AG04449 (cell line): Measurements from ENCODE around the gene TEAD1.

ENCODE experiments used
- CTCF ChIA-PET: fragments of 350-600 bp; formaldehyde crosslinking; extraction: SDS; loops from one replicate; lab custom pipeline; 2021; ENCODE audit warnings: antibody characterized with exemption; lab: Yijun Ruan, JAX
- POLR2A ChIA-PET: fragments of 400-600, 350-600 bp; formaldehyde crosslinking; extraction: SDS; loops from one replicate; lab custom pipeline; 2020; ENCODE audit warnings: antibody characterized with exemption, inconsistent platforms; lab: Yijun Ruan, JAX
- DNase-seq: peaks from one replicate; pipeline ENCODE4 v3.0.0-alpha.2; 2010; ENCODE audit warnings: low read depth, low spot score
- H3K4me3 ChIP-seq: 2 replicates; pipeline ENCODE4 v1.5.1; 2011; ENCODE audit warnings: low read depth, mild to moderate bottlenecking, control low read depth, low read length
- CTCF ChIP-seq: IDR thresholded peaks from one replicate; pipeline ENCODE4 v1.5.1; 2011; ENCODE audit warnings: mild to moderate bottlenecking, moderate library complexity, low read length, control low read depth, inconsistent platforms; ENCODE audit not compliant: insufficient read depth; ENCODE audit errors: missing control alignments

Gene TEAD1

GRCh38 chr11:12841946-12842630 lies 167.9 kb downstream of the TEAD1 start:
- TF ChIP-seq CTCF: no peak
- no peak overlapping the region for H3K4me3 ChIP-seq
- ChIA-PET POLR2A (interaction anchor here (0.6 kb wide), 2 partner anchors 13 to 32 kb away, joined by 4 read pairs; no protein-coding TSS in a partner anchor), CTCF (interaction anchor here (1.0 to 1.8 kb wide), 5 partner anchors 8 to 511 kb away, joined by 3 to 5 read pairs (median 4); no protein-coding TSS in a partner anchor)
- DNase-seq: no peak

DNA sequence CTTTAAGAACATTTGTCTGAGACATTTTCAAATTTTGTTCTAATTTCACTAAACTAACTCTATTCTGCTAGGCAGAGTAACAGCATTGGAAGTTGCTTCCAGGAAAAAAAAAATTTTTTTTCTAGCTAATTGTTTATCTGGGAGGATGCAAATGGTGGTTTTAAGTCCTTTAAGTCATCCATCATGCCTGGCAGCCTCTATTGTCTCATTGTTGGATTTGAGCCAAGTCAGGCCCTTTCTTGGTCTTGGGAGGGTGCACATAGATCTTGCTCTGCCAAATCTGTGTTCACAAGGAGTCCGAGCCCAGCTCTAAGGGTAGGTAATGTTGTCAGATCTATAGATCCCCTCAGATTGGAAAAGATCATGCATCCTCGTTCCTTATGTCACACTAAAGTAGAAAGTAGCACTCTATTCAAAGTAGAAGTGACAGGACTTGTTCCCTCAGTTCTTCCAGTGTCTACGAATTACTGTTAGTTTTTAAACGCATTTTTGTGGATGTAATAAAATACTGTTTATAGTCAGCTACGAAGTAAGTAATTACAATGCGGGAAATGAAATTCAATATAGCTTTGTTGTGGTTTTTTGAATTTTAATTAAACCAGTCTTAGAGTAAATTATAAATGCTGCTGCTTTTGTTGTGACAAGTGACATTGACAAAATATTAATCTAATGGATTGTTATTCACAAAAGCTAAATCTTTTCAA lies 168.9 kb downstream of the TEAD1 start:
- POLR2A ChIA-PET: interaction anchor here (0.6 kb wide), 1 partner anchor 12 kb away, joined by 4 read pairs; no protein-coding TSS in a partner anchor
- no peak overlapping the region for H3K4me3 ChIP-seq
- CTCF ChIA-PET: interaction anchor here (0.6 to 1.8 kb wide), 6 partner anchors 7 to 512 kb away, joined by 3 to 5 read pairs (median 4); no protein-coding TSS in a partner anchor

DNA sequence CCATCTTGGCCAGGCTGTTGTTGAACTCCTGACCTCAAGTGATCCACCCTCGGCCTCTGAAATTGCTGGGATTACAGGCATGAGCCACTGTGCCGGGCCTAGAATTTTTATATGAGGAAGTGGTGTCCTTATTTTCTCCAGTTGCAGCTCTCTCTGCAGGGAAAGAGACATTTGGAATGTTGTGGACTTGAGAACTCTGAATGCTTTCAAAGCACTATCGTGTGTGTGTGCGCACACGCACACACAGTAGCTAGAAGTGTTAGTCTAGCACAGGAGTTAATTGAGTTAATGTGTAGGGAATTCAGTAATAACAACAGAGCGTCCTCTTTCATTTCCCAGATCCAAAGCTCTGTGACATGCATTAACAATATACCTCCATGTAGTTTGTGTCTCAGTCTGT lies 170.9 kb downstream of the TEAD1 start:
- H3K4me3 ChIP-seq: no peak overlapping the region
- DNase-seq: no peak
- ChIA-PET POLR2A (no interaction called here), CTCF (interaction anchor here (0.6 to 1.0 kb wide), 3 partner anchors 20 to 26 kb away, joined by 3 read pairs; no protein-coding TSS in a partner anchor)
- no peak for TF ChIP-seq CTCF

More for the DNA sequence above, 168.9 kb downstream of the TEAD1 start:
- DNase-seq: no peak
- TF ChIP-seq CTCF: no peak

DNA sequence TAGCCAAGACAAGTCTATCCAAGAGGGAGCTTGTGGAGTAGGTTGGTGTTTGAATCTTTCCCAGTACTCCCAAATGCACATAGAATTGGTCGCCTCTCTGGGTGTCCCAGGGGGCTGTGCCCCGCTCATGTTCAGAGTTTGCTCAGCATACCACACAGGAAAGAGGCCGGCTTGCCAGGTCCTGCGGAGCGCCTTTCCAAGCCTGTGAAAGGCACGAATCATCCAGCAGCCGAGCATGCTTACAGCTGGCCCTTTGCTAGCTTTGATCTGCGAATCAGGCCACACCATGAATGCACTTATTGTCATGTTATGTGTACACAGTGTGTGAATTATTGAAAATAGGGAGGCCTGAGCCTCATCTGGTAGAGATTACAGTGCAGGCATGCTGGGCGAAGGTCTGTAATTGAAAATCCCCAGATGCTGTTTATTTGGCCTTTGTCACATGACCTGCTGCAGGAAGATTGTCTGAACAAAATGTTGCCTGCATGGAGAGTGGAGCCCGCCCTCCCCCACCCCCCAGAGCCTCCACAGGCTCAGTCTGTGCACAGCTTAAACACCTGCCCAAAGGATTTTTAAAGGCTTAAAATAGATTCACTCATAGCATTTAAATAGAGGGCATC lies 171.6 kb downstream of the TEAD1 start:
- ChIA-PET POLR2A (no interaction called here), CTCF (interaction anchor here (0.6 to 1.0 kb wide), 3 partner anchors 19 to 25 kb away, joined by 3 read pairs; no protein-coding TSS in a partner anchor)
- H3K4me3 ChIP-seq: no peak overlapping the region
- TF ChIP-seq CTCF: no peak
- DNase-seq: no peak

DNA sequence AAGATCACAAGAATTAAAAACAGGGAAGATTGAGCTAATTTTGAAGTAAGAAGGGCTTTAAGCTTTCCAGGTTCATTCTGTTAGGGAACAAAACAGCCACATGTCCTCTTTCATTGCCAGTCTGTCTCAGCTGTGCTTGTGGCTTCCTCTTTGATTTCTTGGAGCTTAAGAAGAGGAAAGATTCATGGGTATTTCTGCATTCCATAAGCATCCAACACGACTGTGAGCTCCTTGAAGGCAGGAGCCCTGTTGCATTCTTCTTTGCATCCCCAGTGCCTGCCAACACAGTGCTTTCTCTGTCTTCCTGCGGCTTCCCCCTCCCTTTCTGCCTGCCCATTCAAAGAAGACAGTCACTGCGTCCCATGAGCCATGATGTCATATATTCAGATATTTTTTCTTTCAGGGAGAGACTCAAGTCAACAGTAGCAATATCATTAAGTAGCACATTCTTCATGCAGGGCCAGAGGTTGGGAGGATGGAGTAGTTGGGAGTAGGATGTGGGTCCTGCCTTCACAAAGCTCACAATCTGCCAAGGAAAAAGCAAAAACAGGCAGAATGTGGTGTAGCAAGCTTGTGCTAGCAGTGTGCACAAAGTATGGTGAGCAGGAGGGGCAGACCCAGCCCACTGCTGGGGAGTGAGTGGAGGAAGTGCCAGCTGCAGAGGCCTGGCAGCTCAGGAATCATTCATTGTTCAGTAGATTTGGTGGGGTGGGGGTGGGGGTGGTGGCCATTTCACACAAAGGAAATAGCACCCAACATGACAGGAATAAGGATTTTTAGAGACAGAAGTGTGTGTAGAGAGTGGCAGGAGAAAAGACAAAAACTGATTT lies 172.8 kb downstream of the TEAD1 start:
- ChIA-PET POLR2A (interaction anchor here (0.9 kb wide), 1 partner anchor 19 kb away, joined by 3 read pairs; no protein-coding TSS in a partner anchor), CTCF (interaction anchor here (1.1 kb wide), 1 partner anchor 13 kb away, joined by 5 read pairs; no protein-coding TSS in a partner anchor)
- no peak for TF ChIP-seq CTCF
- H3K4me3 ChIP-seq: no peak overlapping the region
- DNase-seq: no peak
